DOHH2 (cell line): Measurements from ENCODE around the gene AKIRIN2.

Source experiments
- H3F3A ChIP-seq: fragments of 200-600 bp; sonication (generic), shearing (Covaris generic); 2 replicates; pipeline ENCODE4 v1.6.0; 2016; ENCODE audit warnings: antibody characterized with exemption, mild to moderate bottlenecking; ENCODE audit not compliant: control insufficient read depth, insufficient read depth
- H3K27ac ChIP-seq: fragments of 200-600 bp; sonication (generic); 2 replicates; pipeline ENCODE4 v1.5.1; 2014; ENCODE audit warnings: low read depth, mild to moderate bottlenecking, low read length, moderate library complexity
- H3K27me3 ChIP-seq: fragments of 200-600 bp; sonication (generic); 2 replicates; pipeline ENCODE4 v1.6.1; 2014; ENCODE audit warnings: mild to moderate bottlenecking, low read length, mixed read lengths; ENCODE audit not compliant: control insufficient read depth
- H3K36me3 ChIP-seq: fragments of 200-600 bp; sonication (generic); 2 replicates; pipeline ENCODE4 v1.6.1; 2014; ENCODE audit warnings: mild to moderate bottlenecking, low read length, moderate library complexity, mixed read lengths; ENCODE audit not compliant: control insufficient read depth
- H3K4me1 ChIP-seq: fragments of 200-600 bp; sonication (generic); 2 replicates; pipeline ENCODE4 v1.6.1; 2014; ENCODE audit warnings: mild to moderate bottlenecking, low read length, mixed read lengths; ENCODE audit not compliant: control insufficient read depth
- H3K4me2 ChIP-seq: fragments of 200-600 bp; sonication (generic); 2 replicates; pipeline ENCODE4 v1.6.0; 2014; ENCODE audit warnings: mild to moderate bottlenecking, low read length, moderate library complexity
- H3K4me3 ChIP-seq: fragments of 200-600 bp; sonication (generic); 2 replicates; pipeline ENCODE4 v1.5.1; 2014; ENCODE audit warnings: mild to moderate bottlenecking, low read length, mixed read lengths
- H3K79me2 ChIP-seq: fragments of 200-600 bp; sonication (generic); 2 replicates; pipeline ENCODE4 v1.6.1; 2014; ENCODE audit warnings: mild to moderate bottlenecking, low read length, mixed read lengths; ENCODE audit not compliant: control insufficient read depth
- H3K9me2 ChIP-seq: fragments of 200-600 bp; sonication (generic); replicated peaks from 2 replicates; pipeline ENCODE4 v1.6.1; 2014; ENCODE audit warnings: mild to moderate bottlenecking, low read length, mixed read lengths; ENCODE audit not compliant: control insufficient read depth
- H3K9me3 ChIP-seq: fragments of 200-600 bp; sonication (generic); 2 replicates; pipeline ENCODE4 v1.6.1; 2014; ENCODE audit warnings: antibody characterized with exemption, low read length, mixed read lengths; ENCODE audit not compliant: control insufficient read depth, insufficient read depth
- H4K20me1 ChIP-seq: fragments of 200-600 bp; sonication (generic); 2 replicates; pipeline ENCODE4 v1.6.0; 2014; ENCODE audit warnings: low read depth, mild to moderate bottlenecking, antibody characterized with exemption, low read length, moderate library complexity; ENCODE audit not compliant: control insufficient read depth, insufficient read depth
- EZH2phosphoT487 ChIP-seq: fragments of 200-600 bp; sonication (generic); IDR thresholded peaks from 2 replicates; pipeline ENCODE4 v1.6.1; 2017; ENCODE audit warnings: borderline replicate concordance, mild to moderate bottlenecking, antibody characterized with exemption, low read length, moderate library complexity, mixed read lengths
- TF ChIP-seq, protein P1 (sequence below): fragments of 200-600 bp; sonication (generic); IDR thresholded peaks from one replicate; pipeline ENCODE4 v1.5.1; 2014; ENCODE audit warnings: antibody characterized with exemption, mild to moderate bottlenecking, low read depth, low read length; ENCODE audit not compliant: poor library complexity, severe bottlenecking

The AKIRIN2 gene

DNA sequence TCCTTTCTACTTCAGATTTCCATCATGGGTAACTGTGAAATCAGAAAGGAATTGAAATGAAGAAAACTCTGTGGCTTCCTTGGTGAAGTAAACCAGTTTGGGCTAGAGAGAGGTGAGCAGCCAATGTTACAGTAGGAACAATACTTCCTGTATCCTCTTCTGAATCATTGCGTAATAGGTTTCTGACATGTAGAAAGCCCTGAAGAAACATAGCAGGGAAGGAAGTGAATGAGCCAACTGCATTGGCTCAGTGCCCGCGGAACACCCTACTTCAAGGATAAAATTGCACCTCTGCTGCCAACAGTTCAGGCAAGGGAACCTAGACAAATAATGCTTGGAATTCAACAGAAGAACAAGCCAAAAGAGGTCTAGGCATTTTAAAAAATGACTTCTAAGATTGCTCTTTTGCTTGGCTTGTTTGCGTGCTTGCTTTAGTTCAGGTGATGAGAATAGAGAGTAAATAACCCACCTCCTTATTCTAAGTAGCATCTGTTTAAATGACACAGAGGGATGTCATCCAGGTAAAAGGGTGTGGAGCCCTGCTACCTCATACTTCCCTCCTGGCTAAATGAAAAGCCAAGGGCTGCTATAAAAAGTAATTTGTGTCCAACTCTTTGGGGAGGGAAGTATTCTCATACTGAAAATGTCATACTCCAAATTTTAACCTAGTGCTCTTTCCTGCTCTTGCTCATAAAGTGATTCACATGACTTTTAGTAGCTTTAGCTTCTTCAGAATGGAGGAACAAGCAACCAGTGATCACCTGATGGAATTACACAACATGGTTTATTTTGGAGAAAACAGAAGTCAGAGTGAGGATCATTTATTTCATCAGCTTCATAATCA, 30.0 kb upstream of the AKIRIN2 start:
- peak overlapping the region; percentile 61 for H3K4me2 ChIP-seq
- H4K20me1 ChIP-seq, result no peaks in the 10 kb centered on the region
- H3K4me1 ChIP-seq, result peaks cover 54% of the 10 kb centered on the region
- peaks cover 12% of the 10 kb centered on the region for H3F3A ChIP-seq
- no peaks in the 10 kb centered on the region for H3K27me3 ChIP-seq
- H3K79me2 ChIP-seq, result no peaks in the 10 kb centered on the region; the same call in 1 of the 2 replicates
- no peaks in the 10 kb centered on the region for H3K9me3 ChIP-seq
- TF ChIP-seq EZH2phosphoT487, result no peak
- TF ChIP-seq, protein P1, sequence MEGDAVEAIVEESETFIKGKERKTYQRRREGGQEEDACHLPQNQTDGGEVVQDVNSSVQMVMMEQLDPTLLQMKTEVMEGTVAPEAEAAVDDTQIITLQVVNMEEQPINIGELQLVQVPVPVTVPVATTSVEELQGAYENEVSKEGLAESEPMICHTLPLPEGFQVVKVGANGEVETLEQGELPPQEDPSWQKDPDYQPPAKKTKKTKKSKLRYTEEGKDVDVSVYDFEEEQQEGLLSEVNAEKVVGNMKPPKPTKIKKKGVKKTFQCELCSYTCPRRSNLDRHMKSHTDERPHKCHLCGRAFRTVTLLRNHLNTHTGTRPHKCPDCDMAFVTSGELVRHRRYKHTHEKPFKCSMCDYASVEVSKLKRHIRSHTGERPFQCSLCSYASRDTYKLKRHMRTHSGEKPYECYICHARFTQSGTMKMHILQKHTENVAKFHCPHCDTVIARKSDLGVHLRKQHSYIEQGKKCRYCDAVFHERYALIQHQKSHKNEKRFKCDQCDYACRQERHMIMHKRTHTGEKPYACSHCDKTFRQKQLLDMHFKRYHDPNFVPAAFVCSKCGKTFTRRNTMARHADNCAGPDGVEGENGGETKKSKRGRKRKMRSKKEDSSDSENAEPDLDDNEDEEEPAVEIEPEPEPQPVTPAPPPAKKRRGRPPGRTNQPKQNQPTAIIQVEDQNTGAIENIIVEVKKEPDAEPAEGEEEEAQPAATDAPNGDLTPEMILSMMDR, result no peak
- peak overlapping the region; percentile 23; the same call in 1 of the 2 replicates for H3K27ac ChIP-seq
- H3K4me3 ChIP-seq, result peak overlapping the region; percentile 38
- no peaks in the 10 kb centered on the region for H3K9me2 ChIP-seq
- no peaks in the 10 kb centered on the region for H3K36me3 ChIP-seq

GRCh38 chr6:87731080-87731479, 29.0 kb upstream of the AKIRIN2 start:
- Histone ChIP-seq H3F3A (peaks cover 10% of the 10 kb centered on the region; the same call in 1 of the 2 replicates), H3K27ac (no peak overlapping the region), H3K36me3 (no peaks in the 10 kb centered on the region), H3K79me2 (no peaks in the 10 kb centered on the region; the same call in 1 of the 2 replicates), H3K4me1 (peaks cover 52% of the 10 kb centered on the region), H3K27me3 (no peaks in the 10 kb centered on the region), H3K4me3 (no peak overlapping the region), H4K20me1 (no peaks in the 10 kb centered on the region), H3K9me2 (no peaks in the 10 kb centered on the region), H3K4me2 (peak overlapping the region; percentile 61; the same call in 1 of the 2 replicates), H3K9me3 (no peaks in the 10 kb centered on the region)
- TF ChIP-seq, protein P1, result no peak
- TF ChIP-seq EZH2phosphoT487, result no peak

DNA sequence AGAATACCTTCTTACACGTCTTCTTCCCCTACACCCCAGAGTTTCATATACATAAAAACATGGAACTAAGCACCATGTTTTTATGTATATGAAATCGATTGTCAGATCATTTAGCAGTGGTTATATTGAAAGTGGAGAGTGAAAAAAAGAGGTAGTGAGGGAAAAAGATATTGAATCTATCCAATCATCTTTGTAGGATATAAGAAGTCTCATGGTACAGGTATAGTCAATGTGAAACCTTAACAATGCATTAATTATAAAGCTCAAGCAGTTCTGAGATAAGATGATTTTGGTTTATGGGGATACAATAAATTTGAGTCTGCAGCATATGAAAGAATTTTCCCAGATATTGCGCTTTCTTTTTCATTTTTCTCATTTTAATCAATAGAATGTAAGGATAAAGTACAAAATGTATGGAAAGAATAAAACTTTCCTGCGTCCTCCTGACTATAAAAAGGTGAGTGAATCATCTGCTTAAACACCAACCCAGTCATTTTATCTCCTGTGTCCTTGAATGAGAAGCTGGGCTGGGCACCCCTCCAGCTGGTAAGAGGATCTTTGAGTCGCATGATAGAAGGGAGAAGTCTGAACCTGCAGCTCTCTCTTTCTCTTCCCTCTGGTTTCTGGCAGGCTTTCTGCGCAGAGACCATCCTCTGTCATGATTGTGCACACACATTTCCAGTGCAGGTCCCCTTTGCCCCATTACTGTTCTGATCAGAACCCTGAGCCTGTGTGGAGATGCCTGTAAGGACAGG, 28.1 kb upstream of the AKIRIN2 start:
- no peak overlapping the region for H3K4me3 ChIP-seq
- H3K4me2 ChIP-seq, result peak overlapping the region; percentile 7; the same call in 1 of the 2 replicates
- H3K79me2 ChIP-seq, result no peaks in the 10 kb centered on the region; the same call in 1 of the 2 replicates
- H3K36me3 ChIP-seq, result no peaks in the 10 kb centered on the region
- H3K9me2 ChIP-seq, result no peaks in the 10 kb centered on the region
- H3K9me3 ChIP-seq, result no peaks in the 10 kb centered on the region
- no peaks in the 10 kb centered on the region for H4K20me1 ChIP-seq
- TF ChIP-seq, protein P1, result no peak
- no peak for TF ChIP-seq EZH2phosphoT487
- H3F3A ChIP-seq, result peaks cover 10% of the 10 kb centered on the region; the same call in 1 of the 2 replicates
- H3K27me3 ChIP-seq, result no peaks in the 10 kb centered on the region
- H3K27ac ChIP-seq, result no peak overlapping the region
- H3K4me1 ChIP-seq, result peaks cover 62% of the 10 kb centered on the region
